Naive thymus-derived CD8-positive, alpha-beta T cell (primary cell): ENCODE results near the gene SBF2. TPM values are rescaled to one million over a fixed set of nuclear protein-coding genes. Genes with fewer than 3 reads are reported as not detected.
A peak's percentile ranks its signal among the peaks of the same experiment; 100 is the strongest.
"Not testable (repeated sequence)": the region's sequence is repeated elsewhere in the genome, so short reads cannot be mapped to it uniquely, and the experiment has no call there.

Experiments
- ATAC-seq, 2 donors: fragments of 150-1000 bp; cut with Tn5 transposase in 1 of 2; sonication (Bioruptor Pico), chemical (Tn5 transposase) in 1 of 2; 1 replicate in 1 of 2; 2 replicates in 1 of 2; pipeline ENCODE4 v1.10.0; 2021; ENCODE audit warnings: mild to moderate bottlenecking in 2 of 2, moderate library complexity in 2 of 2
- POLR2A ChIA-PET: fragments of 350-600 bp; sonication (Branson Sonifier 250); formaldehyde crosslinking; loops from one replicate; lab custom pipeline; 2021; ENCODE audit warnings: antibody characterized with exemption; lab: Charles Lee
- DNase-seq, 10 donors: peaks; one replicate each; pipeline versions ENCODE4 v3.0.0 to v3.0.0-alpha.2; 2020 to 2022
- H3K27ac Mint-ChIP-seq, 10 donors: one replicate each; pipeline ENCODE4 v1.8.0; 2020 to 2022; ENCODE audit warnings: mild to moderate bottlenecking in 10 of 10, mixed read lengths in 10 of 10, moderate library complexity in 4 of 10, inconsistent platforms in 1 of 10
- H3K27me3 Mint-ChIP-seq, 5 donors: one replicate each; pipeline ENCODE4 v1.8.0; 2021 to 2022; ENCODE audit warnings: mixed read lengths in 5 of 5
- H3K36me3 Mint-ChIP-seq, 3 donors: one replicate each; pipeline ENCODE4 v1.8.0; 2020 to 2022; ENCODE audit warnings: mixed read lengths in 3 of 3, mild to moderate bottlenecking in 2 of 3, inconsistent platforms in 1 of 3
- H3K4me1 Mint-ChIP-seq, 4 donors: one replicate each; pipeline ENCODE4 v1.8.0; 2021 to 2022; ENCODE audit warnings: mixed read lengths in 4 of 4
- H3K4me3 Mint-ChIP-seq, 10 donors: one replicate each; pipeline ENCODE4 v1.8.0; 2020 to 2022; ENCODE audit warnings: mild to moderate bottlenecking in 10 of 10, mixed read lengths in 10 of 10, moderate library complexity in 6 of 10, inconsistent platforms in 1 of 10
- H3K9me3 Mint-ChIP-seq, 9 donors: one replicate each; pipeline ENCODE4 v1.8.0; 2020 to 2022; ENCODE audit warnings: mixed read lengths in 9 of 9, mild to moderate bottlenecking in 3 of 9, inconsistent platforms in 1 of 9, moderate library complexity in 1 of 9
- polyA plus RNA-seq, 3 donors: library from polyadenylated mRNA; unstranded; fragments of 300-500 nt; fragmentation: Illumina TruSeq; gene quantifications; one replicate each; pipeline ENCODE4 v1.2.3, GENCODE V29; 2021
- total RNA-seq, 8 experiments: library from RNA in 2 of 8; stranded (reverse) in 2 of 8; gene quantifications; one replicate each; pipeline ENCODE4 v1.2.3 and lab custom pipeline; 2021 to 2026

Gene SBF2
- total and polyA plus RNA-seq, 5 experiments from 2014 or later: 2.0 to 14.6 (median 4.9) TPM

DNA sequence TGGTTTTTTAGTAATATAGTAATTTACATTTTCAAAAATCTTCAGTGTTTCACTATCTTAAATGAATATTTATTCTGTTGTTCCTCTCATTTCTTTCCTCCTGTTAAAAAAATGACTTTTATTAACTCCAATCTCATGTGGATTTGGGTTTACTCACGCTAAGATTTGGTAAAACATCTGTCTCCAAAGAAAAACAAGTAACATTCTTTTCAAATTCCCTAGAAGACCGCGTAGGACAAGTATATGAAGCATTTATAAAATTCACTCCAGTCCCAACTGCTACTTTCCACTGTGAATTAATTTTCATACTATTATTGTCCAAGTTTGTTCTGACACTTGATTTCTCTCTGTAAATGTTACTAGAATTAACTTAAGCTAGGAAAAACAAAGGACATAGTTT lies 26.2 kb downstream of the SBF2 start:
- peaks cover 0 to 1% (median 0%) of the 10 kb centered on the region in 9 donors for H3K9me3 Mint-ChIP-seq
- H3K27ac Mint-ChIP-seq: no peak overlapping the region
- POLR2A ChIA-PET: interaction anchor here (0.7 kb wide), 1 partner anchor 1294 kb away, joined by 3 read pairs; no protein-coding TSS in a partner anchor
- H3K36me3 Mint-ChIP-seq: peaks cover 6 to 7% (median 6%) of the 10 kb centered on the region in 3 donors
- no peak for ATAC-seq
- peaks cover 0 to 1% (median 0%) of the 10 kb centered on the region in 5 donors for H3K27me3 Mint-ChIP-seq
- H3K4me3 Mint-ChIP-seq: no peak overlapping the region
- DNase-seq: no peak
- peaks cover 0 to 1% (median 0%) of the 10 kb centered on the region in 4 donors for H3K4me1 Mint-ChIP-seq

DNA sequence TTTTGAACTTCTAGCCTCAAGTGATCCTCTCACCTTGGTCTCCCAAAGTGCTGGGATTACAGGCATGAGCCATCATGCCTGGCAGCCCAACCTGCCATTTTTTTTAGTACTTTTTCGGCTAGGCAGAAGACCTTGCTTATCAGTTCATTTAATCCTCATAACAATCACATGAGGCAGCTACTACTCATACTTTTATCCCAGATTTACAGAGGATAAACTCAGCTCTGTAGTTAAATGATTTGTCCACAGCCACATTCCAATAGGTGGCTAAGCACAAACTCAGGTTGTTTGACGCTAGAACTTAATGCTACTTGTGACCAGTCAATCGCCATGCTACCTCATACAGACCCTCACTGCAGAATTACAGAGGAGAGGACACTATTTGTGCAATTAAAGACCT lies 28.1 kb downstream of the SBF2 start:
- DNase-seq (no peak), ATAC-seq (no peak)
- Mint-ChIP-seq H3K27ac (no peak overlapping the region), H3K36me3 (peaks cover 6 to 7% (median 6%) of the 10 kb centered on the region in 3 donors), H3K27me3 (peaks cover 0 to 1% (median 0%) of the 10 kb centered on the region in 5 donors), H3K4me1 (peaks cover 0 to 1% (median 0%) of the 10 kb centered on the region in 4 donors), H3K4me3 (no peak overlapping the region), H3K9me3 (peaks cover 0 to 1% (median 0%) of the 10 kb centered on the region in 9 donors)
- POLR2A ChIA-PET: no interaction called here

DNA sequence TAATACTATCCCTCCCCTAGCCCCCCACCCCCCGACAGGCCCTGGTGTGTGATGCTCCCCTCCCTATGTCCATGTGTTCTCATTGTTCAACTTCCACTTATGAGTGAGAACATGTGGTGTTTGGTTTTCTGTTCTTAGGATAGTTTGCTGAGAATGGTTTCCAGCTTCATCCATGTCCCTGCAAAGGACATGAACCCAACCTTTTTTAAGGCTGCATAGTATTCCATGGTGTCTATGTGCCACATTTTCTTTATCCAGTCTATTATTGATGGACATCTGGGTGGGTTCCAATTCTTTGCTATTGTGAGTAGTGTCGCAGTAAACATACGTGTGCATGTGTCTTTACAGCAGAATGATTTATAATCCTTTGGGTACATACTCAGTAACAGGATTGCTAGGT lies 29.3 kb downstream of the SBF2 start:
- H3K36me3 Mint-ChIP-seq, H3K27me3 Mint-ChIP-seq, H3K4me1 Mint-ChIP-seq, POLR2A ChIA-PET, H3K9me3 Mint-ChIP-seq, ATAC-seq, DNase-seq, H3K4me3 Mint-ChIP-seq, H3K27ac Mint-ChIP-seq: not testable (repeated sequence)

DNA sequence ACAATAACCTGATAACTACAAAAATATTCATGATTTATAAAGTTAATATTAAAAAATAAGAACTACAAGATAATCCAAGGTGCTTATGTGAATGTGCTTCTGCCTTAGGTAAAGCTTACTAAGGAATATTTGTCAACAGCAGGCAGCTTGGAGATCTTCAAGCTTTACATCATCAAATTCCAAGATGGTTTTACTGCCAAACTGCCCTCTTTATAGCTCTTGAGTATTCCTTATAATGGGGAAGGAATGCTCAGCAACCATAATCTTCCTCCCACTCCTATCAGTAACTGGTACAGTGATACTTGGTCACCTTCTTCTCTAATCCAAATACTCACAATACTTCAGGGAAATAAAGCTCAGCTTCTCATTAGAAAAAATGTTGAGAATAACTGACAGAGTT lies 30.1 kb downstream of the SBF2 start:
- H3K36me3 Mint-ChIP-seq: peaks cover 3 to 6% (median 6%) of the 10 kb centered on the region in 3 donors
- DNase-seq (no peak), ATAC-seq (no peak)
- peaks cover 0 to 1% (median 0%) of the 10 kb centered on the region in 5 donors for H3K27me3 Mint-ChIP-seq
- peaks cover 0 to 1% (median 0%) of the 10 kb centered on the region in 4 donors for H3K4me1 Mint-ChIP-seq
- H3K9me3 Mint-ChIP-seq: peaks cover 0 to 1% (median 0%) of the 10 kb centered on the region in 9 donors
- H3K27ac Mint-ChIP-seq: no peak overlapping the region
- H3K4me3 Mint-ChIP-seq: no peak overlapping the region
- POLR2A ChIA-PET: no interaction called here

DNA sequence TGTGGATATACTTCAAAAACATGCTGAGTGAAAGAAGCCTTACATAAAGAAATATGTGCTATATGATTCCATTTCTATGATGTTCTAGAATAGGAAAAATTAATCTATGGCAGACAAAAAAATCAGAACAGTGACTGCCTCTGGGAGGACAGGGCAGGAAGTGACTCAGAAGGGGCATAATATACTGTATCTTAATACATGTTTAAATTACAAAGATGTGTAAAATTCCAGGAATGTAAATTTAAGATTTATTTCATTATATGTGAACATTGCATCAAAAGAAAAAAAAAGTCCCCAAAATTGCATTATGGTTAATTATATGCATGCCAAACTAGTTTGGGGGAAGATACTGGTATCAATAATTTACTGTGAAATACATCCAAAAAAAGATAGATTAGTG lies 32.2 kb downstream of the SBF2 start:
- no peak for ATAC-seq
- no peak for DNase-seq
- H3K27ac Mint-ChIP-seq: no peak overlapping the region
- H3K27me3 Mint-ChIP-seq: peaks cover 0 to 1% (median 0%) of the 10 kb centered on the region in 5 donors
- peaks cover 0 to 1% (median 0%) of the 10 kb centered on the region in 9 donors for H3K9me3 Mint-ChIP-seq
- POLR2A ChIA-PET: no interaction called here
- peaks cover 3 to 6% (median 6%) of the 10 kb centered on the region in 3 donors for H3K36me3 Mint-ChIP-seq
- H3K4me1 Mint-ChIP-seq: peaks cover 0 to 1% (median 0%) of the 10 kb centered on the region in 4 donors
- no peak overlapping the region for H3K4me3 Mint-ChIP-seq

DNA sequence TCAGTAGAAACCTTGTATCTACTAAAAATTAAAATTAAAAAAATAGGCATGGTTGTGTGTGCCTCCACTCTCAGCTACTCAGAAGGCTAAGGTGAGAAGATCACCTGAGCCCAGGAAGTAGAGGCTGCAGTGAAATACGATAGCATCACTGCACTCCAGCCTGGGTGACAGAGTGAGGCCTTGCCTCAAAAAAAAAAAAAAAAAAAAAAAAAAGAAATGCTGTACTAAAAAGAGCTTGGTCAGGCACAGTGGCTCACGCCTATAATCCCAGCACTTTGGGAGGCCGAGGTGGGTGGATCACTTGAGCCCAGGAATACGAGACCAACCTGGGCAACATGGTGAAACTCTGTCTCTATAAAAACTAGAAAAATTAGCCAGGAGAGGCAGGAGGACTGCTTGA lies 36.5 kb downstream of the SBF2 start:
- Mint-ChIP-seq H3K4me3 (no peak overlapping the region), H3K36me3 (no peaks in the 10 kb centered on the region), H3K27me3 (no peaks in the 10 kb centered on the region), H3K4me1 (peaks cover 0 to 14% (median 8%) of the 10 kb centered on the region in 4 donors), H3K9me3 (no peaks in the 10 kb centered on the region), H3K27ac (no peak overlapping the region)
- DNase-seq: no peak
- POLR2A ChIA-PET: interaction anchor here (0.6 kb wide), 1 partner anchor 123 kb away, joined by 3 read pairs; no protein-coding TSS in a partner anchor
- no peak for ATAC-seq

DNA sequence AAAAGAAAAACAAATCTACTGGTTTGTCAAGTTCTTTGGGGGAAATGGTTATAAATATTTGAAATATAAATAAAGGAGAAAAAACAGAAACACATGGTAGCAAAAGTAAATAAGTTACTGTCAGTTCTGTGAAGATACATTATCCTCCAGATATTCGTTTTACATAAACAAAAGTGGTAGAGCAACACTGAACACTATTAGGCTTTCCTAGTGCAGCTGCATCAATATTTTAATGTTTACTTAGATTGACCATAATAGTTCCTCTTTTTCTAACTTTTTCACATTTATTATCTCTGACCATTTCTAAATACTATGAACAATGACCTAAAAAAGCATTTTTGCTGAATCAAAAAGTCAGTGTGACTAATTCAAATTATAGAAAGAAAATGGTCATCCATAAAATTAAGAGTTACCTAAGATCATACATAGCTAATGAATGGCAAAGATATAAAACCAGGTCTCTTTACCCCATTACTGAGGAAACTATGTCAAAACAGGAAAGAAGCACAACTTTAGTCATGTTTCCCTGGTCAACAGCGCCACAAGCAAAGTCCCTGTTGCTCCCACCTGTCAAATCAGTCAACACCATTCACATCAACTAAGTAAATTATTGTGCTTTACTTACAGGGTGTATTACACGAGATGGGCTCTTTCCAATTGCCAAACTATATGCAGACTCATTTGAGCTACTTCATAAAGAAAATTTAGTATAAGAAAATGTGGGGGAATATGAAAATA lies 38.5 kb downstream of the SBF2 start:
- H3K36me3 Mint-ChIP-seq: peaks cover 0 to 6% (median 0%) of the 10 kb centered on the region in 3 donors
- no peak overlapping the region for H3K27ac Mint-ChIP-seq
- H3K9me3 Mint-ChIP-seq: no peaks in the 10 kb centered on the region
- DNase-seq: no peak
- POLR2A ChIA-PET: no interaction called here
- no peak for ATAC-seq
- H3K4me1 Mint-ChIP-seq: peaks cover 0 to 14% (median 8%) of the 10 kb centered on the region in 4 donors
- H3K4me3 Mint-ChIP-seq: no peak overlapping the region
- no peaks in the 10 kb centered on the region for H3K27me3 Mint-ChIP-seq

DNA sequence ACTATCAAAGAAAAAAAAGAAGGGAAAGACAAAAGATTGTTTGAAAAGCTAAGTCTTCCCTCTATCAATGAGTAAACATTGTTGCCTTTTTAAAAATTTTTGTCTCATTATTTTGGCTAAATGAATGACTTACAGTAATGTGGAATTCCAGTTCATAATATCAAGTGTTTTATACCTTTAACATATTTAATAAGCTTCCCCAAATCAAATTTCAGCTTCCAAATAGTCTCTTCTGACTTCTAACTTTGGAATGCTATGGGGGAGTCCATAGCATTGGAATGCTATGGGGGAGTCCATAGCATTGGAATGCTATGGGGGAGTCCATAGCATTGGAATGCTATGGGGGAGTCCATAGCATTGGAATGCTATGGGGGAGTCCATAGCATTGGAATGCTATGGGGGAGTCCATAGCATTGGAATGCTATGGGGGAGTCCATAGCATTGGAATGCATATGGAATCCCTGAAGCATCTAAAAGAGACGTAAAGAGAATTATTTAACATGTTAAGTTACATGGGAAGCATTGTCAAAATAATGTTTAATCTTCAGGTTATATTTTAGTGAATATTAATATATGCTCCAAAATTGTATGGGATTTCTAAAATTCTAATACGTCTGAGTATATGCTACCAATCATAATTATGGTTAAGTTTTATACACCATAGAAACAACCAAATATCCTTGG lies 44.4 kb downstream of the SBF2 start:
- H3K27ac Mint-ChIP-seq, H3K4me1 Mint-ChIP-seq, ATAC-seq, H3K9me3 Mint-ChIP-seq, H3K4me3 Mint-ChIP-seq, POLR2A ChIA-PET, DNase-seq, H3K27me3 Mint-ChIP-seq: not testable (repeated sequence)
- peaks cover under 1 to 12% (median 3%) of the 10 kb centered on the region in 3 donors for H3K36me3 Mint-ChIP-seq

DNA sequence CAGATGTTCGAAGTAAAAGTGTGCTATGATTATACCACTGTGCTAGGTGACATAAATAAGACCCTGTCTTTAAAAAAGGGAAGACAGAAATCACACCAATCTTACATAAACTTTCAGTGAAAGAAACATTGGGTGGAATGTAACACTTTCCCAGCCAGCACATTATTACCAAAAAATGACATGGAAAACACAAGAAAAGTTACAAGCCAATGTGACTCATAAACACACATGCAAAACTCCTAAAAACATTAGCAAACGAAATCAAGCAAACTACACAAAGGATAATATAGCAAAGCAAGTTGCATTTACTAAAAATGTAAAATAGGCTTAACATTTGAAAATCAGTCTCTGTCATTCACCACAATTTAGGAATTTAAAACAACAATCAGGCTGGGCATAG lies 47.0 kb downstream of the SBF2 start:
- H3K4me1 Mint-ChIP-seq: peaks cover 3 to 8% (median 5%) of the 10 kb centered on the region in 4 donors
- POLR2A ChIA-PET: no interaction called here
- ATAC-seq: no peak
- no peak for DNase-seq
- no peaks in the 10 kb centered on the region for H3K27me3 Mint-ChIP-seq
- H3K27ac Mint-ChIP-seq: peak overlapping the region in 2 of 10 donors; percentile 34 to 36
- no peaks in the 10 kb centered on the region for H3K9me3 Mint-ChIP-seq
- H3K4me3 Mint-ChIP-seq: no peak overlapping the region
- H3K36me3 Mint-ChIP-seq: peaks cover 4 to 13% (median 5%) of the 10 kb centered on the region in 3 donors

DNA sequence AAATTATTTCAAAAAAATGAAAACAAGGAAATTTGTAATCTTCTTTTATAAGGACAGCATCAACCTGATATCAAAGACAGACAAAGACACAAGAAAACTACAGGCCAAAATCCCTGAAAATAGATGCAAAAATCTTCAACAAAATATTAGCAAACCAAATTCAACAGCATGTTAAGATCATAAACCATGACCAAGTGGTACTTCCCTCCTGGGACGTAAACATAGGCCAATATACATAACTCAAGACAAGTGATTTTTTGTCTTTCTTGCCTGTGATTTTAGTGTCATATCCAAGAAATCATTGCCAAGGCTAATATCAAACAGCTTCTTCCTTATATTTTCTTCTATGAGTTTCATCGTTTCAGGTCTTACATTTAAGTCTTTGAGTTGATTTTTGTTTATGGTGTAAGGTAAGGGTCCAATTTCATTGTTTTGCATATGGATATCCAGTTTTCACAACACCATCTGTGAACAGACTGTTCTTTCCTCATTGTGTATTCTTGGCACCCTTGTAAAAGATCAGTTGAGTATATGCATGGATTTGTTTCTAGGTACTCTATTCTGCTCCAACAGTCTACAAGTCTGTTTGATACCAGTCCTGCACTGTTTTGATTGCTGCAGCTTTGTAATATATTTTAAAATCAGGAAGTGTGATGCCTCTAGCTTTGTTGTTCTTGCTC lies 50.0 kb downstream of the SBF2 start:
- Mint-ChIP-seq H3K27me3 (no peaks in the 10 kb centered on the region), H3K4me3 (no peak overlapping the region), H3K36me3 (peaks cover 4 to 10% (median 5%) of the 10 kb centered on the region in 3 donors), H3K4me1 (peaks cover 3 to 11% (median 6%) of the 10 kb centered on the region in 4 donors), H3K9me3 (no peaks in the 10 kb centered on the region), H3K27ac (no peak overlapping the region)
- ATAC-seq (no peak), DNase-seq (no peak)
- POLR2A ChIA-PET: no interaction called here

DNA sequence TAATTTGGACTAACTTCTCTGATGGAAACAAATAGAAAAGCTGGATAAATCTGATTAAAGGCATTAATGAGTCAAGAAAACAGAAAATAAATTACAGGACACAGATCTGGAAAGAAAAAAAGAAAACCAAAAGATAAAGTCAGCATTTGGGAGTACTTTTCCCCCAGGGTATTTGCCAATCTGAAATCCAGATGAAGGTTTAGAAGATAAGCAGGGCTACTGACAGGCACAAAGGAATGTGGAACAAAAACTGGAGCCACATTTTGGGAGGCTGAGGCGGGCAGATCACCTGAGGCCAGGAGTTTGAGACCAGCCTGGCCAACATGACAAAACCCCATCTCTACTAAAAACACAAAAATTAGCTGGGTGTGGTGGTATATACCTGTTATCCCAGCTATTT lies 57.2 kb downstream of the SBF2 start:
- peaks cover 0 to 6% (median 2%) of the 10 kb centered on the region in 4 donors for H3K4me1 Mint-ChIP-seq
- no peak overlapping the region for H3K4me3 Mint-ChIP-seq
- no peak overlapping the region for H3K27ac Mint-ChIP-seq
- H3K36me3 Mint-ChIP-seq: peaks cover 0 to 18% (median 5%) of the 10 kb centered on the region in 3 donors
- H3K9me3 Mint-ChIP-seq: no peaks in the 10 kb centered on the region
- no peak for DNase-seq
- H3K27me3 Mint-ChIP-seq: no peaks in the 10 kb centered on the region
- POLR2A ChIA-PET: no interaction called here
- no peak for ATAC-seq

DNA sequence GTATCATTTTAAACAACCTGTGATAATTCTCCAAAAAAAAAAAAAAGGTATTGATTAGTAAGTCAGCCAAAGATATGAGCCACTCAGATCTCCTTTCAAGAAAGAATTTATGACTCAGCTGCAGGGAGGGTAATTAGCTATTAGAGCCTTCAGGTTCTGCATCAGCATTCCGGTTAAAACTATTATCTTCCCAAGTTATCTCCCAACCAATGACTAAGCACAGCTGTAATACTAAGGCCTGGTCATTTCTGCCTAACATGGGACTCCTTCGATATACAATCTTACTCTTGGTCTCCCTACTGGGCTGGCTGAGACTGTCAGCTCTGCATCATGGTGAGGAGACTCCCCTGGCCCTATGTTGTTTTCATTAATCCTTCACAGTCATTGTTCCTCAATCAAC lies 60.4 kb downstream of the SBF2 start:
- Mint-ChIP-seq H3K27ac (no peak overlapping the region), H3K4me1 (peaks cover 0 to 3% (median 0%) of the 10 kb centered on the region in 4 donors), H3K36me3 (peaks cover 0 to 18% (median 5%) of the 10 kb centered on the region in 3 donors), H3K9me3 (peaks cover 0 to 18% (median 0%) of the 10 kb centered on the region in 9 donors), H3K27me3 (no peaks in the 10 kb centered on the region), H3K4me3 (no peak overlapping the region)
- POLR2A ChIA-PET: no interaction called here
- no peak for ATAC-seq
- no peak for DNase-seq
